Testis (tissue), 2 donors: ENCODE measurements around the gene CDH23.

Experiments
- CTCF ChIP-seq, 3 experiments: fragments of 450-650 bp in 2 of 3; fragments of 200-600 bp in 1 of 3; sonication (generic) in 1 of 3; IDR thresholded peaks; one replicate each; pipeline ENCODE4 v1.5.1; 2016 to 2019; ENCODE audit warnings: antibody characterized with exemption in 3 of 3, mild to moderate bottlenecking in 2 of 3, moderate library complexity in 1 of 3
- POLR2A ChIP-seq: fragments of 450-650 bp; IDR thresholded peaks from one replicate; pipeline ENCODE4 v1.6.1; 2017; ENCODE audit warnings: antibody characterized with exemption, mild to moderate bottlenecking, moderate library complexity

GRCh38 chr10:71629131-71629530 is 232.4 kb downstream of the CDH23 start:
- TF ChIP-seq CTCF (IDR thresholded peaks at IDR 0.05): no peak
- no peak for TF ChIP-seq POLR2A
